Iris pigment epithelial cell (primary cell): ENCODE results near the gene FRMD6.

Experiments used
- DNase-seq: peaks from one replicate; pipeline ENCODE4 v3.0.0-alpha.2; 2011; ENCODE audit warnings: low read depth

Gene FRMD6

GRCh38 chr14:51666826-51667225, 15.1 kb downstream of the FRMD6 start:
- no peak for DNase-seq

GRCh38 chr14:51668870-51669269, 17.2 kb downstream of the FRMD6 start:
- DNase-seq, result peak; percentile 66

DNA sequence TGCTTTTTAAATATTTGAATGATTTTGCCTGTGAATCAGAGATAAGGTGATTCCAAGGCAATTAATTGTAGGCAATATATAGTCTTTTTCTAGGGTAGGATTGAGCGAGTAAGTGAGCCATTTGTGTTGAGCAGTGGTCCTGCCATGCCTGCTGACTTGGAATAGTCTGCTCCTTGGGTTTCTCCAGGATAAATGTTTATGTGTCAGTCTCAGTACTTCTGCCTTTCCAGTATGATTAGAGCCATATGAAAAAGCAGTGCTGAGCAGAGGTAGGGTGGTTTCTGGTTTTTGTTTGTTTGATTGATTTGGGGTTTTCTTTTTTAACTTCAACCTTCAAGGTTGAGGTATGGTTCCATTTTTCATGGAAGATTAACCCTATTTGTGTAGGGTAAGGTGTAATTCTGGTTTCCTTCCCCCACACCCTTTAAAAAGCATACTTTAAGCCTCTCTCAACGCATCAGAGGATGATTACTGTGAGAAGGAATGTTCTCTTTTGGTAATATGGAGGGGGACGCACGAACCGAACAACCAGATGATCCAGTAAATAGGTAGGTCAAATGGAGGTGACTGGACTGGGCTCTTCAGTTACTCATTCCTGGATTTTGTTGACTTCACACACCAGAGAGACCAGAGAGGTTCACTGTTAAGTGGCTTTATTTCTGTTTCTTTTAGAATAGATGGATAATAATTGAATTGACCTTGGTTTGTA, 22.7 kb downstream of the FRMD6 start:
- DNase-seq, result peak; percentile 95

GRCh38 chr14:51676549-51676948, 24.8 kb downstream of the FRMD6 start:
- peak; percentile 69 for DNase-seq

GRCh38 chr14:51677266-51677665, 25.6 kb downstream of the FRMD6 start:
- peak; percentile 69 for DNase-seq

GRCh38 chr14:51677738-51678137, 26.0 kb downstream of the FRMD6 start:
- DNase-seq, result no peak

GRCh38 chr14:51680031-51680430, 28.3 kb downstream of the FRMD6 start:
- no peak for DNase-seq

GRCh38 chr14:51681411-51681810, 29.7 kb downstream of the FRMD6 start:
- DNase-seq, result no peak

DNA sequence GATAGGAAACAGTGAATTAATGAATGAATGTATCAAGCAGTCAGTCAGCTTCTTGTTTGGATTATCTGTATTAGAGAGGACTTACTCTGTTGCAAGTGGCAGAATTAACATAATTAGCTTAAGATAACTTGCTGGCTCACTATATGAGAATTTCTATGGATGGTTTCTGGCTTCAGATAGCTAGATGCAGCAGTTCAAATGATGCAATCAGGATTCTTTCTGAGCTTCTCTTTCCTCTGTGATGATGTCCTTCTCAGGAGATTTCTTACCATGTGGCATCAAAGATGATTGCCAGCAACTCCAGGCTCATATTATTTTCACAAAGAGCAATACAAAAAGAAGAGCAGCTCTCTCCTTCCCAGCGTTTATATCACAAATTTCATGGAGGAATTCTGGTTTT, 30.7 kb downstream of the FRMD6 start:
- peak; percentile 82 for DNase-seq

- peak; percentile 57 for DNase-seq
Observed at GRCh38 chr14:51684760-51685159, 33.0 kb downstream of the FRMD6 start.

- DNase-seq, result peak; percentile 68
Observed at GRCh38 chr14:51691176-51691575, 39.5 kb downstream of the FRMD6 start.

GRCh38 chr14:51692646-51693045, 40.9 kb downstream of the FRMD6 start:
- DNase-seq, result peak; percentile 46

- no peak for DNase-seq
Observed at GRCh38 chr14:51697848-51698247, 46.1 kb downstream of the FRMD6 start.

GRCh38 chr14:51701951-51702350, 50.2 kb downstream of the FRMD6 start:
- peak; percentile 54 for DNase-seq

DNA sequence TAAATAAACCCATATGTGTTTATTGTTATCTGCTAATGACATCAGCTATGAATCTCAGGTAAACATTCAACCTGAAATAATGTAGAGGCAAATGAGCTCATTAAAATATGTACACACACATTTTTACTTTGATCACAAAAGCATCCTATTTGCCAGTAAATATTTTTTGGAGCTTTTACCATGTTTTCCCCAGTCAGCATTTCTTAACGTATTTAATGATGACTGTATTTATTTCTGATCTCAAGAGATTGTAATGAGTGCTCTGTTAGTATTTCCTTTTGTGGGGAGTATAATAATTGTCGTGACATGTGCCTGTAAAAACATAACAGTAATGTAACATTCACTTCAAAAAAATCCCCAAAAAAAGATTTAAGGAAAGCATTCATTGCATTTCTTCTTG, 52.1 kb downstream of the FRMD6 start:
- DNase-seq, result no peak

DNA sequence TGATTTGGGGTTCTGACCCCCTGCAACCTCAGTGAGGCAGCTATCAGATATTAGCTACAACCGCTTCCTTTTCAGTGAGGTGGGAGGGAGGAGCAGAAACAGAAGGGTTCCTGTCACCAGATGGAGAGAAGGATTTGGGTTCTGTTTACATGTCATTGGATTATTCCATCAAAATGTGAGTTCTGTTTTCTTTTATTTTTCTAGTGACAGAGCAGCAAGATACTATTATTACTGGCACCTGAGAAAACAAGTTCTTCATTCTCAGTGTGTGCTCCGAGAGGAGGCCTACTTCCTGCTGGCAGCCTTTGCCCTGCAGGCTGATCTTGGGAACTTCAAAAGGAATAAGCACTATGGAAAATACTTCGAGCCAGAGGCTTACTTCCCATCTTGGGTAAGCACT, 52.8 kb downstream of the FRMD6 start:
- no peak for DNase-seq

DNA sequence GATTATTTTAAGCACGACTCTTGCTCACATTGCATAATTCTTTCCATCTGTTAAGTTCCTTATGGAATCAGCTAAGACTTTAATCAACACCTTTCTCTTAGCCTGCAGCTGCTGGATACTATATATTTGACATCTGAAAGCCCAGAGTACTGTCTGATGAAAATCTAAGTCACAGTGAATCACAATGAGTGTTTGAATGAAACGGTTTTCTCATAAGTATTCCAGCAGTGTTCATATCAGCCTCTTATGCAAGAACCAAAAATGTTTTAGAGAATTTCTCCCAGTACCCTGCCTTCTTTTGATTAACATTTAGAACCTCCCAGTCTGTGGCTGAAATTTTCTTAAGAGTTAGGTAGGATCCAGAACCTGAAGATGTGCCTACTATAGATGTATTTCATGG, 55.6 kb downstream of the FRMD6 start:
- no peak for DNase-seq

GRCh38 chr14:51711505-51711904, 59.8 kb downstream of the FRMD6 start:
- DNase-seq, result peak; percentile 48

GRCh38 chr14:51715250-51715649, 63.5 kb downstream of the FRMD6 start:
- DNase-seq, result no peak

DNA sequence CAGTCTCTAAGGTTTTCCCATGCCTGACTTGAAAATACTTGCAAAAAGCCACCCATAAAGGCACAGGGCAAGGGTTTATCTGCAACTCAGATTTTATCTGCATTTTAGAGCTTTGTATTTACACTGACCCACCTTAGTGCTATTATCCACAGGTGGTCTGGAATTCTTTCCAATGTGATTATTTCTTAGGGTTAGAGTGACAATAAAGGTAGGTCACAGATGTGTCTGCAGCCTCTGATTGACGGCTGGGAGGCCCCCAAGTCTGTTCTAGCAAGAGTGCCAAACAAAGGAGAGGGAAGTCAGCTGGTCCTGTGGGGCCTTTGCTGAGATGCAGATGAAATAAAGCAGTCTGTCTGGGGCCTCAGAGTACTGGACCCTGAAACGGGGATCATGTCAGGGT, 64.0 kb downstream of the FRMD6 start:
- no peak for DNase-seq

DNA sequence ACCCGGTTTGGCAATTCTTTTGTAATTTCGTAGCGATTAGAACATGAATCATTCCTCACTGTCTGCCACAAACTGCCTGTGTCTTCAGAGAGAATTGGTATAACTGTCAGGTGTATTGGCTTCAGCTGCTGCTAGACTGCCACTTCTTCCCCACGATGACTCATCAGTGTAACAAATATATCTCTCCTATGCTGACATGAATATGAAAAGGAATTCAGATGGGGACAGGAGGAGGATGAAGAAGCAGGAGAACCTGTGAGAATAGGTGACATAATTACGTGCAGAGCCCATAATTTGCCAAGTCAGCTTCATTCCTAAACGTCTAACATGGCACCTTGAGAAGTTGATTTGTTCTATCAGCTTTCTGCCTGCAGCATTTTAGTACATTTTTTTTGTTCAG, 64.9 kb downstream of the FRMD6 start:
- peak; percentile 51 for DNase-seq

GRCh38 chr14:51717766-51718165, 66.1 kb downstream of the FRMD6 start:
- DNase-seq, result no peak

DNA sequence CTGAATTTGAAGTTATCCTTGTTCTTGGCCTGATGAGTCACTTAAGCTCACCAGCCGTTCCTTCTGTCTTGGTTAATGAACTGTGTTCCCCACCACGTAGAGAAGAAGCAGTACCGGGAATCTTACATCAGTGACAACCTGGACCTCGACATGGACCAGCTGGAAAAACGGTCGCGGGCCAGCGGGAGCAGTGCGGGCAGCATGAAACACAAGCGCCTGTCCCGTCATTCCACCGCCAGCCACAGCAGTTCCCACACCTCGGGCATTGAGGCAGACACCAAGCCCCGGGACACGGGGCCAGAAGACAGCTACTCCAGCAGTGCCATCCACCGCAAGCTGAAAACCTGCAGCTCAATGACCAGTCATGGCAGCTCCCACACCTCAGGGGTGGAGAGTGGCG, 68.2 kb downstream of the FRMD6 start:
- DNase-seq, result no peak

DNA sequence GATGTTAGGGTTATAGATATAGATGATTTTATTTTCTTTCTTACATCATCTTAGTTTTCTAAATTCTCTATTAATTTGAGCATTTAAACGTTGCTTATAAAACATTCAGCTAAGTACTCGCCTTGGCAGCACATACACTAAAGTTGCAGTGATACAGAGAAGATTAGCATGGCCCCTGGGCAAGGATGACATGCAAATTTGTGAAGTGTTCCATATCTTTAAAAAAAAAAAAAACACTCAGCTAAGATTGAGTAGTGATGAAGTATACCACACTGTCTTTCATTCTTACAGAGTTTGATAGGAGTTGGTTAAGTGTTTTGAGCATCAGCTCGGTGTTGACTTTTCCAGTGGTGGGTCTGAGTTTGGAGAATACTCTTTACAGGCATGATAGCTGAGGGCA, 72.3 kb downstream of the FRMD6 start:
- DNase-seq, result no peak
